Stimulated activated naive CD4-positive, alpha-beta T cell (primary cell): Measurements from ENCODE around the gene PDCD1LG2.
"Not testable (repeated sequence)": the region's sequence is repeated elsewhere in the genome, so short reads cannot be mapped to it uniquely, and the experiment has no call there.

Experiments
- DNase-seq, 6 experiments: peaks; one replicate each; lab custom pipeline; 2025; lab: John Stamatoyannopoulos, UW

PDCD1LG2 gene

DNA sequence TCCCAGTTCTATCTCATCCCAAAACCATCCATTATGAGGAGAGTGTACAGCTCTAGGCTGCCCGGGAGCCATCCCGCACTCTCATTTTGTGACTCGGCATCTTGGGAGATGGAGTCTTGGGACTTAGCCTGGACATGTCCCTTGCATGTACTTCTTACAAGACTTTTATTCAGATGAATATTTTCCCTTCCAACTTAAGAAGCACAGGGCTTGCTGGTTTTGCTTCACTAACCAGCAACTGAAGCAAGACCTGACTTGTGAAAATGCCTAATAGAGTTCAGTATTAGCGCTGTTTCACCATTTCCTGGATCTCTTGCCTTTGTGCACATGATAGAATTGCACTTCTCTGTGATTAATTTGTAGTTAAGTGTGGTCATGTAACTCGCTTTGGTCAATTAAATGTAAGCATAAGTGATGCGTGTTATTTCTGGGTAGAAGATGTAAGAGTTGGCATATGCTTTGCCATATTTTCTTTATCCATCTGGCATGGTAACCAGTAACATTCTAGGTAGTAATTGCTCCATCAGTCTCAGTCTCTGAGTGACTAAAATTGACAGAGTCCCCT lies 55.8 kb downstream of the PDCD1LG2 start:
- DNase-seq: no peak

DNA sequence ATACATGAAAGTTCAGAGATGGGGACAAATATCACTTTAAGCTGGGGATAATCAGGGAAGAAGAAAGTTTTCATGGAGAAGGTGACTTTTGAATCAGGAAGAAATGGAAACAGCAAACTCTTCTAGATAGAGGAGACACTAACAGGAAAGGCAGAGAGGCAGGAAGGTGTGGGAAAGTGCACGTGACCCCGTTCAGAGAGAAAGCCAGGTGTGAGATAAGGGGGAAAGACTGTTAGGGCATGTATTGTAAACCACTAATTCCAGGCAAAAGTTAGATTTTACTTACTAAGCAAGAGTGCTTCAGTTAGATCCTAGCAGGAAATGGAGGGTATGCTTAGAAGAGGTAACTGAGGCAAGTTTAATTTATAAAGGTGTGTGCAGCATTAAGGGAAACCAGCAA lies 58.5 kb downstream of the PDCD1LG2 start:
- peak in 1 of 6 experiments; percentile 8 for DNase-seq

DNA sequence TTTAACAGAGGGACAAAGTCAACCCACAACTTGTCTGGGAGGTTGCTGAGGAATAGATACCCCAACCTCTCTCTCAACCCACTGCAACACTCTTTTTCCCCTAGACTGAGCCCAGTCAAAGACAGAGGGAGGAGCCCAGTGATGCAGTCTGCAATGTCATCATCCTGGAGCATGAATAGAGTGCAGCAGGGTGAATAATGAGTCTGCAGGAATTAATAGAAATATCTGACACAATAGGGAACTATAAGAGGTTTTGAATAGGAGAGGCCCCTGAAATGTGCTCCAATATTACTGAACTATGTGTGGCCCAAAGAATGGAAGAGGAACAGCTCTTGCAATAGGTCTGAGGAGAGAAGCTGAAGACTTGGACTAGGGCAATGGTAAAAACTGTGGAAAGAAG lies 59.1 kb downstream of the PDCD1LG2 start:
- no peak for DNase-seq

DNA sequence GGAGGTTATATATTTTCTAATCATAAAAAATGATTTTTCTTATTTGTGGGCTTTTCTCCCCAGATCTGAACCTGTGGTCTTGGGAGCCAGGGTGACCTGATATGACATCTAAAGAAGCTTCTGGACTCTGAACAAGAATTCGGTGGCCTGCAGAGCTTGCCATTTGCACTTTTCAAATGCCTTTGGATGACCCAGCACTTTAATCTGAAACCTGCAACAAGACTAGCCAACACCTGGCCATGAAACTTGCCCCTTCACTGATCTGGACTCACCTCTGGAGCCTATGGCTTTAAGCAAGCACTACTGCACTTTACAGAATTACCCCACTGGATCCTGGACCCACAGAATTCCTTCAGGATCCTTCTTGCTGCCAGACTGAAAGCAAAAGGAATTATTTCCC lies 59.6 kb downstream of the PDCD1LG2 start:
- no peak for DNase-seq

DNA sequence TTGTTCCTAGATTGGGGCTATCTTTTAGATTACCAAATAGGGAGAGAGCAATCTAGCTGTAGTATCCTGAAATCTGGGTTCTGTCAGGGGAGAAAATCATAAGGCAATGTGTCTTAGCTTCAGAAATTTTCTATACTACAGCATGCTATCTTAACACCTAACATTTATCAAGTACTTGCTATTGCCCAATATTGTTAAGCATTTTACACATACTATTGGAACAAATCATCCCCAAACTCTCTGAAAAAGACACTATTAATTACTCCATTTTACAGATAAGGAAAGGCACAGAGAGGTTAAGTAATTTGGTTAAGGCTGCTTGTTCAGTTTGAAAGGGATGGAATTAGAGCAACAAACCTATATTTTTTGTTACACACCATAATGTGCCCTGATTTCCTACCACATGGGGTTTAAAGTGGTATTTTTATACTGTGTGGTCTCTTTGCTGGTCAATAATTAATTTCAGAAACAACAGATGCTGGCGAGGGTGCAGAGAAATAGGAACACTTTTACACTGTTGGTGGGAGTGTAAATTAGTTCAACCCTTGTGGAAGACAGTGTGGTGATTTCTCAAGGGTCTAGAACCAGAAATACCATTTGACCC lies 61.4 kb downstream of the PDCD1LG2 start:
- no peak for DNase-seq

DNA sequence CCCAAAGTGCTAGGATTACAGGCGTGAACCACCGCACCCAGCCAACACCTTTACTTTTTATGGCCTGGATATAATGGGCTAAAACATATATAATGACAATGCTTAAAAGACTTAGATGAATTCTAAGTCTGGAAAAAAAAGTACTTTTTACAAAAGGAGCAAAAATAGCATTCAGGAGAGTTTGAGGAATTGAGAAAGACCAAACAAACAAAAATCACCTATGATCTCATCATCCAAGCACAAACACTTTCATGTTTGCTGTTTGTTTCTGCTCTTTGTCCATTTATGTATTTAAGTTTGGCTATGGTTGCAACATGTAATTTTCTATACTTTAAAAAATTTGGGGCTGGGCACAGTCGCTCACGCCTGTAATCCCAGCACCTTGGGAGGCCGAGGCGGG lies 63.8 kb downstream of the PDCD1LG2 start:
- no peak for DNase-seq

DNA sequence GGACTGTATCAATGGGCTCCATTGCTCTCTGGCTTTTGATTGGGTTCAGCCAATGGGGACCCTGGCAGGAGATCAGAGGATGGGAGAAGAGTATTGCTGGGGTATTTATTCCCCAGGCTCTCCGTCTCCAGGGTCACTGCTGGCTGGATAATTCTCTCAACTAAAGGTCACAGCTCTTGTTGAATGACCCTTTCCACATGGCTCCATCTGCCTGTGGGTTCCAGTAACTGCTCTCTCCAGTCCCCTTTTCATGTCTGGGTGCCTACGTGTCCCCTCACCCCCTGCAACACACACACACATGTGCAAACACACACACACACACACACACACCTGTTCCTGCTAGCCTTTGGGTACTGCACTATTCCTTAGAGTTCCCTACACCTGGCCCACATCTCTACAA lies 64.7 kb downstream of the PDCD1LG2 start:
- DNase-seq: no peak

DNA sequence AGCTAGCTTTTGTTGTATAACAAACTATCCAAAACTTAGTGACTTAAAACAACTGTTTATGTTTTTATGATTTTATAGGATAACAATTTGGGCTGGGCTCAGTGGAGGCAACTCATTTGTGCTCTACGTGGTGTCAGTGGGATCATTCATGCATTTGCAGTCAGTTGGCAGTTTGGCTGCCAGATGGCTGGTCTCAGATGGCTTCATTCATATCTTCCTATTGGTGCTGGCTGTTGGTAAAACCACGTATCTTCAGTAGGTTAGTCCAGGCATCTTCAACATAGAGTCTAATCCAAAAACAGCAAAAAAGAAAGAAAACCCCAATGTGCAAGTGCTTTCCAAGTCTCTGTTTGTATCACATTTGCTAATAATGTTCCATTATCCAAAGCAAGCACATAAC lies 66.9 kb downstream of the PDCD1LG2 start:
- DNase-seq: no peak

DNA sequence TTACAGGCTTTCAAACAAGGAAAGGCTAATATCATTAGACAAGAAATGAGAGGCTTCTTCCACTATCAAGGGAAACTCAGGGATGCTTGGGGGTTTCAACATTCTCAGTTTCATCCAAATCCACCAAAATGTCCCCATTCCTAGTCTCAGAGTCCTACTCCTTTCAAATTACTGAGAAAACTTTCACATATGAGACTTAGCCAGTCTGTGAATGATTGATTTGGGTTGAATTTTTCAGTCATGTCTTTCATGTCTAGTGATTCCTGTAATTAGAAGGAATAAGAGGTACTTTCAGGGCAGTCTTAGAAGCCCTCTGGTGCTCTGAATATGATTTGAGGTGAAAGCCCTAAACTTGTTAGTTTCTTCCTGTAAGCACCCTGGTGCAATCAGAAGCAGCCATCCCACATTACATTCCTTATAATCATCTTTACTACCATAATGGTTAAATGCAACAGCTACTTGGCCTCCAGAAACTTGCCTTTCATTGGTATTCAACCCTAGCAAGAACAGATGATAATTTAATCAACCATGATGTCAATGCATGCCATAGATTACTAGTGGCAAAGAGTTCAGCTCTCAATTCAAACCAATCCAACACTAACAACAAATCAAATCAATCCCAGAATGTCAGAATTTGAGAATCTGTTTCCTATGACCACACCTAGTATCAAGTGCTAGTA lies 67.8 kb downstream of the PDCD1LG2 start:
- DNase-seq: no peak

DNA sequence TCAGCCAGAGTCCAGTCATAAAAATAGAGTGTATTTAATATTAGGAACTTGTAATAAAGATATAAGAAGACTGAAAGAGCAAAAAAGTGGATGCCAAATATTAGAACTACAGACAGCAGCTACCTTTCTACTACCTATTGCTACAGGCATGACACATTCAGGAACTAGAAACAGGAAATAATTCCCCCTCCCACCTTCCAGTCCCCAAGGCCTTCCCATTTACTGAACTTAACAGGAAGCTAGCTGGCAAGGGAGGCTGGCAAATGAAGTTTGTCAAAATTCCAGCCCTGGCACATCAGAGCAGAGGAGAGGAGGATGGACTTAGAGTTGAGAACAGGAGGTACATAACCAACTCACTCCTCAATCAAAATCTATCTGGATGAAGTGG lies 68.4 kb downstream of the PDCD1LG2 start:
- DNase-seq: no peak

DNA sequence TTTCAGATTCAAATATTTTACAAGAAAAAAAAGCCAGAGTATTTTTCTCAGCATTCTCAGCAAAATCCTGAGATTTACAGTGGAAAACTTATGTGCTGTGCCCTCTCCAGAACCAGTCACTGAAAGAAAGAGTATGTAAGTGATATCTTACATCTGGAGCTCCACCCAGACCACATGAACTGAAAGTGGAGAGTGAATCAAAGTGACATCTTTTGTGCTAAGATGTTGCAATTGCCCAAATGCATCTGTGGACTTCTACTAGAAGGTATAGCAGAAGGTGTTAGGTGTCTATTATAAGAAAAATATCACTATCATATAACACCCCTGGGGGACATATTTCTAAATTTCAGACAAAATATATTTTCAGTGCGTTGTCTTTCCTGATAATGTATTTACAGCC lies 69.5 kb downstream of the PDCD1LG2 start:
- DNase-seq: no peak

DNA sequence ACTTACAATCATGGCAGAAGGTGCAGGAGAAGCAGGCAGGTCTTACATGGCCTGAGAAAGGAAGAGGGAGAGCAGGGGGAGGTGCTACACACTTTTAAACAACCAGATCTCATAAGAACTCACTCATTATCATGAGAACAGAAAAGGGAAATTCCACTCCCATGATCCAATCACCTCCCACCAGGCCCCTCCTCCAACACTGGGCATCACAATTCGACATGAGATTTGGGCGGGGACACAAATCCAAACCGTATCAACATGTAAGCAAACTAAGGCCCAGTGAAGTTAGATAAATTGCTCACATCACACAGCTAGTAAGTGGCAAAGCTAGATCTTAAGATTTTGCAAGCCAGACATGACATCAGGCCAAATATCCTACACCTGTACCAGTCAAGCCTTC lies 70.3 kb downstream of the PDCD1LG2 start:
- DNase-seq: no peak

DNA sequence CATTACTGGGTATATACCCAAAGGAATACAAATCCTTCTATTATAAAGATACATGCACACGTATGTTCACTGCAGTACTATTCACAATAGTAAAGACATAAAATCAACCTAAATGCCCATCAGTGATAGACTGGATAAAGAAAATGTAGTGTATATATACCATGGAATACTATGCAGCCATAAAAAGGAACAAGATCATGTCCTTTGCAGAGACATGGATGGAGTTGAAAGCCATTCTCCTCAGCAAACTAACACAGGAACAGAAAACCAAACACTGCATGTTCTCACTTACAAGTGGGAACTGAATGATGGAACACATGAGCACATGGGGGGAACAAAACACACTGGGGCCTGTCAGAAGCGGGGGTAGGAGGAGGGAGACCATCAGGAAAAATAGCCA lies 71.4 kb downstream of the PDCD1LG2 start:
- DNase-seq: not testable (repeated sequence)

DNA sequence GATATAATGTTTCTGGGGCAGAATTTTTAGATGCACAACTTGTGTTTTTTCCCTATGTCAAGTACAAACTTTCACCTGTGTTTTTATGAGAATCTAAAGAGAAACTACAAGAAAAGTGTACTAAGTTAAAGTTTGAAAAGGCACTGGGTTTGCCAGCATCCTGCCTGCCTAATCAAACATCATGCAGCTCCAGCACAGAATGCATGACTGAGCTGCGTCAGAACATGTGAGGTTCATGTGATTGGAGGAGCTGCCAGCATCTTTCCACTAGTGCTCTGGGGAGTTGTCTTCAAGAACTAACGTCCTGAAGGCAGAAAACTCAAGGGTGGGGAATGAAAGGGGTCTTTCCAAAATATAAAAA lies 72.5 kb downstream of the PDCD1LG2 start:
- DNase-seq: peak in 4 of 6 experiments; percentile 42 to 72 (median 64)

DNA sequence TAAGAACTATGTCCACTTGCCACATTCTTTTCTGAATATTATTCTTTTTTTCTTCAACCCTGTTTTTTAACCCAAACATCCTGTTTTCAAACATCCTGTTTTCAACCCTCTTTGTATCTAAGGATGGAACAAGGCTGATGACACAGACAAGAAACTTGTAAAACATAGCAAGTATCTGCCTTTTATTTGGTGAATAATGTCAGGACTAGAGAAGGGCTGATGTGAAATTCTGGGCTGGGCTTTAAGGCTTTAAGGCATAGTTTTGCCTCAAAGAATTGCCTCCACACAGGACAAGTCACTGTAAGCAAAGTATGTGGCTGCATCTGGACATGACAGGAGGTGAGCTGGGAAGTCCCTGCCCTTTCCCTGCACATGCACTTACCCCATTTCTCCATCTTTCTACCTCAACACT lies 76.1 kb downstream of the PDCD1LG2 start:
- peak in 3 of 6 experiments; percentile 57 to 70 (median 61) for DNase-seq

DNA sequence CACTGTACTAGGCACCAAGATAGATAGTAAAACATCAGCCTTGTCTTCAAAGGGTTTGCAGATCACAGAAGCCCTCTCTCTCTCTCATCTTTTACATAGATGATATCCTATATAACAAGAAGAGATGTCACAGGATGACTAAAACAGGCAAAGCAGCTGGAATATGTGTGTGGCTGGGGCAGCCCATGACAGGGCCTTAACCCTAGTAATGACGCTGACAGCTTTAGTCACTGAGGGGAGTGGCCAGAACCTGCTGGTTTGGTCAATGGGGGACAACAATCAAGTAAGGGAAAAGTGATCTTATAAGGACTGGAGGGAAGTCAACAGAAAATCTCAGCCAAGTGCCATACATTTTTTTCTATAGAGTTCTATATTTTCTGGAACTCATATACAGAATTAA lies 76.7 kb downstream of the PDCD1LG2 start:
- peak in 1 of 6 experiments; percentile 10 for DNase-seq

DNA sequence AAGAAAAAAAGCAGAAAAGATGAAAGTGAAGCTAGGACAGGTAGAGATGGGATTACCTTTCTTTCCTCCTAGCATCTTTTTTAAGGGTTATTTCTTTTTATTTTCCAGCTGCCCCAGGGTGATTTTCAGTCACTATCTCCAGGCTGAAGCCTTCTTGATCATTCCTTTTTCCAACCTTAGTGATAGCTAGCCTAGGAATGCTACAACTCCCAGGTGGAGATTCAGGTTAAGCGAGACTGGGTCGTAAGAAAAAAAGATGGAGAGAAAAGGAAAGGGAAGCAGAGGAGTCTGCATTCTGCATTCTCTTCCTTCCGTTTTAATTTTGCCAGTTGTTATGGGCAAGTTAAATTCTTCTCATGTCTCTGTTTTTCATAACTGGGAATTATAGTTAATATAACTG lies 81.9 kb downstream of the PDCD1LG2 start:
- DNase-seq: no peak

DNA sequence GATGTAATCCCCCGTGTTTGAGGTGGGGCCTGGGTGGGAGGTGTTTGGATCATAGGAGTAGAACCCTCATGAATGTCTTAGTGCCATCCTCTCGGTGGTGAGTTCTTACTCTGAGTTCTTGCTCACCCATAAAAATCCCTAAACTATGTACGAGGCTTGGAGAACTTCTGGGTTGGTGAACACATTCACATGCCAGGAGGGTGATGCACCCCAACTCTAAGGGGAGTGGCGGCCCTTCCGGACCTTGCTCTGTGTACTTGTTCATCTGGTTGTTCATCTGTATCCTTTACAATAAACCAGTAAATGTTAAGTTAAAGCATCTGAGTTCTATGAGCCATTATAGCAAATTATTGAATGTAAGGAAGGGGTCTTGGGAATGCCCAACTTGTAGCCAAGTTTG lies 82.6 kb downstream of the PDCD1LG2 start:
- no peak for DNase-seq

DNA sequence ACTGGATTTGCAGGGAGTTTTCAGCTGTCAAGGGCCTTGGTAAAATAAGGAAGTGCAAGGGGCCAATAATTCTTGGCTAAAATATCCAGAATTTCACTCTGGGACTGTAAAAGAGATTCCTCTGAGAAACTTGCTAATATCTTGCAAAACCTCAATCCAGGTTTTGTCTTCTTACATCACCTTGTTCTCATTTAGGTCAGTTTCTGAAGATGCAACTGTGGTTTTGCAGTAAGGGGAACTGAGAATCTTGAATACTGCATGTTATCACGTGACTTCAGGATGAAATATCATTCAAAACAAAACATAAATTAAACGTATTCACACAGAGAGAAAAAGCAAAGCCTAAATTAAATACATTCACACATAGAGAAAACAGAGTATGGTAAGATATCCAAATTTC lies 83.6 kb downstream of the PDCD1LG2 start:
- no peak for DNase-seq

DNA sequence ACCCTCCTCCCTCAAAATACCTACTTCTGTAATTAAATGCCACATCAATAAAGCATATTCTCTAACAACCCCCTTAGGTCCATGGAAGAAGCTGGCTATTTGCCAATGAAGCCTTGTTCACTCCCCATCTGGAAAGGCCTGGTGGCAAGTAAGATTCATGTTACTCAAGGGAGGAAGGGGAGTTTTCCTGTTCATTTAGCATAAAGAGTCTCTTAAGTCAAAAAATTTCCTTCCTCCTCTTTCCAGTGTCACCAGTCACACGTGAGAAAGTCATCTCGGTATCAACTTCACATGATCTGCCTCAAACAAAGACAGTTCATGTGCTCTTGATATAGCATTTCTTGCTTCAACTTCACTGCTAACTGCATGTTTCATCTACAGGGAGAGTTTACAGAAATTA lies 85.8 kb downstream of the PDCD1LG2 start:
- no peak for DNase-seq

DNA sequence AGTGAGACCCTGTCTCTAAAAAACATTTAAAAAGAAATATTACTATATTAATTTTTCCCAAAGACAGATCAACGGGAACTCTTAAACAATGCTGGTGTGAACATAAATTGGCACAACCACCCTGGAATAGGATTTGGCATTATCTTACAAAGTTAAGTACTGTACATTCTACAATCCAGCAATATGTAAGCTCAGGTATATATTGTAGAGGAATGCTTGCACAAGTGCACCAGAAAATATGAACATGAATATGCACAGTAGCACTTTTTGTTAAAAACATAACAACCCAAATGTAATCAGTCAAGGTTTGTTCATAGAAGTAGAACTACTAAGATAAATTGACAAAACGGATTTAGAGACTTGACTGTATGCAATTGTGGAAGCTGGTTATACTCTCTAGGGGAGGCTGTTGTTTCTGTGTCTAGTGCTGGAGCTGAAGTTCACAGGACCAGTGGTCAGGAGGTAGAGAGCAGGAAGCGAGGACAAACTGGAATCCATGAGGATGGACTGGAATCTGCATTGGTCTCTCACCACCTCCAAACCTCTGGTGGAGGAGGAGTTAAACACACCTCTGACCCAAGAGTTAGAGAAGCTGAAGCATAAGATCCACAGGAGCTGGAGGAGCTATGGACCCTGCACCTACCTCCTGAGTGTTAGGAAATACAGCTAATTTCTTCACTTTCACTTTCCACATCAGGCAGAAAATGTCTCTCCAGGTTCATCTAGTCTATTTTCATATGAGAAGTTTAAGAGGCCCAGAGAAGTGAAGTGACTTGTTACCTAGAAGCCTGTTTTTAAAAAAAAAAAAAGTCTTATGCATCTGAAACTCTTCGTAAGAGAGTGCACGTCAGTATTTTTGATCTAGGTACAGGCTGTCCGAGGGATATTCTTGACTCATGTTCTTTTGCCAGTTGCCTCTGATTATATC lies 98.2 kb downstream of the PDCD1LG2 start:
- DNase-seq: peak in 2 of 6 experiments; percentile 15

DNA sequence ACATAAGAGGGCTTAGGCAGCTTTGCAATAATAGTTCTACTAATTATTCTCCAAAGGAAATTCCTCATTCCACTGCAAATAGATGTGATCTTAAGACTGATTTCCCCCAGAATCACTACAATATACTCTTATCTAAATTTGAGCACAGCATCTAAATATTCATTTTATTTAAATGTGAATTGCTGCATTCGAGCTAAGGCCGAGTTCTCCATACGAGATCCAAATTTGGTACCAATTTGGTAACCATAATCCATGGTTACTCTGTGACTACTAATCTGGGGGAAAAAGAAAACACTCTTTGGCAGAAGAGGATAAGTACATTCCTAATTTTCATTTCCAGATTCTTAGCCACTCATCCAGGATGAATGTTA lies 98.9 kb downstream of the PDCD1LG2 start:
- DNase-seq: no peak

DNA sequence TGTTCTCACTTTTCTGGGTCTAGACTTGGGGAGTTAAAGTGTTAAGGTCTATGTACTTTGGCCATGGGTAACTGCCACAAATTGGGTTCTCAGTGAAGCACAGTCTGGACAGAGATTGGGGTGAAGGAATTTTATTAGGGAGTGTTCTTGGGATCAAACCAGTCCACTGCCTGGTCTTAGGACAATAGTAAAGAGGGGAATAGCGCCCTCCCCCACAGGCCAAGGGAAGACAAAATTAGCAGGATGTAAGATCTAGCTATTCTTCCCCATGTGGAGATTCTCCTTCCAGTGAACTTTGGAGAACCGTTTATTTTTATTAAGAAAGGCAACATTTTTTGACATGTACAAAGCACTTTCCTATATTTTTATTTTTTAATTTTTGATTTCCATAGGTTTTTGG lies 100.2 kb downstream of the PDCD1LG2 start:
- no peak for DNase-seq
